GM20000 (cell line): Measurements from ENCODE around the gene KLF6.

Experiments used
- DNase-seq: peaks from one replicate; pipeline ENCODE4 v3.0.0; 2012; ENCODE audit warnings: low spot score
- CTCF ChIP-seq: IDR thresholded peaks from 2 replicates; pipeline ENCODE4 v1.5.1; 2012; ENCODE audit warnings: mild to moderate bottlenecking, control low read depth; ENCODE audit errors: extremely low read depth, missing control alignments

Gene KLF6

GRCh38 chr10:3778692-3779157 lies 6.3 kb downstream of the KLF6 start:
- no peak for DNase-seq
- TF ChIP-seq CTCF, result no peak

- DNase-seq, result no peak
Observed at GRCh38 chr10:3777981-3778691, 6.9 kb downstream of the KLF6 start.

GRCh38 chr10:3776796-3777571 lies 8.0 kb downstream of the KLF6 start:
- no peak for TF ChIP-seq CTCF
- no peak for DNase-seq

More at GRCh38 chr10:3777981-3778691, 6.9 kb downstream of the KLF6 start:
- TF ChIP-seq CTCF, result no peak

GRCh38 chr10:3775696-3776551 lies 9.1 kb downstream of the KLF6 start:
- no peak for DNase-seq

GRCh38 chr10:3774814-3775695 lies 10.0 kb downstream of the KLF6 start:
- DNase-seq, result no peak
- no peak for TF ChIP-seq CTCF

More at GRCh38 chr10:3775696-3776551, 9.1 kb downstream of the KLF6 start:
- TF ChIP-seq CTCF, result no peak

- no peak for DNase-seq
- no peak for TF ChIP-seq CTCF
Observed at GRCh38 chr10:3774018-3774813, 10.8 kb downstream of the KLF6 start.
